ENCODE measurements around the gene IL27RA. TPM values are rescaled to one million over a fixed set of nuclear protein-coding genes. Genes with fewer than 3 reads are reported as not detected.

IL27RA gene
- total RNA-seq, 1 experiment from 2014 or later, result 6.0 TPM

- no peak overlapping the region for H3K27ac ChIP-seq (ENCODE audit: low read depth, low read length, poor library complexity, severe bottlenecking)
- peaks cover 12% of the 10 kb centered on the region for H3K4me1 ChIP-seq (ENCODE audit: insufficient read depth, low read length, poor library complexity, severe bottlenecking)
- BruUV-seq (replicated peaks), result no TSS peak
- TF ChIP-seq CTCF (conservative IDR thresholded peaks at IDR 0.05; ENCODE audit: low read depth, low read length) (peak; percentile 78), EZH2 (IDR thresholded peaks at IDR 0.05; ENCODE audit: borderline replicate concordance, low read depth, low read length, poor library complexity, severe bottlenecking) (no peak)
- H3K27me3 ChIP-seq (replicated peaks; ENCODE audit: insufficient read depth, low read depth, low read length, poor library complexity), result no peaks in the 10 kb centered on the region
- CTCF ChIA-PET, result interaction anchor here (0.6 to 1.0 kb wide), 5 partner anchors 10 to 72 kb away, joined by 3 to 7 read pairs (median 3); partner anchors contain the start of gene IL27RA
- intact Hi-C loops (cut with micrococcal nuclease; ENCODE audit: unreplicated experiment), result no loop called here
- no peak overlapping the region for H3K4me3 ChIP-seq (ENCODE audit: low read depth, low read length, poor library complexity, severe bottlenecking)
- no peaks in the 10 kb centered on the region for H3K36me3 ChIP-seq (ENCODE audit: insufficient read depth, low read length, poor library complexity, severe bottlenecking)
- peak; percentile 34 for DNase-seq (ENCODE audit: low spot score)
- no peaks in the 10 kb centered on the region for H3K9me3 ChIP-seq (ENCODE audit: low read depth, low read length, poor library complexity, severe bottlenecking)
- POLR2A ChIA-PET (ENCODE audit: low non-redundant PET), result no interaction called here
These were observed 27.5 kb downstream of the IL27RA start for GRCh38 chr19:14059093-14059480.

- H3K4me3 ChIP-seq (ENCODE audit: low read depth, low read length, poor library complexity, severe bottlenecking), result no peak overlapping the region
- no peaks in the 10 kb centered on the region for H3K27me3 ChIP-seq (replicated peaks; ENCODE audit: insufficient read depth, low read depth, low read length, poor library complexity)
- CTCF ChIA-PET, result interaction anchor here (1.0 kb wide), 1 partner anchor 11 kb away, joined by 3 read pairs; no protein-coding TSS in a partner anchor
- DNase-seq (ENCODE audit: low spot score), result no peak
- H3K36me3 ChIP-seq (ENCODE audit: insufficient read depth, low read length, poor library complexity, severe bottlenecking), result no peaks in the 10 kb centered on the region
- POLR2A ChIA-PET (ENCODE audit: low non-redundant PET), result no interaction called here
- no peaks in the 10 kb centered on the region for H3K9me3 ChIP-seq (ENCODE audit: low read depth, low read length, poor library complexity, severe bottlenecking)
- no peak for TF ChIP-seq CTCF (conservative IDR thresholded peaks at IDR 0.05; ENCODE audit: low read depth, low read length)
- TF ChIP-seq EZH2 (IDR thresholded peaks at IDR 0.05; ENCODE audit: borderline replicate concordance, low read depth, low read length, poor library complexity, severe bottlenecking), result no peak
- no peak overlapping the region for H3K27ac ChIP-seq (ENCODE audit: low read depth, low read length, poor library complexity, severe bottlenecking)
- no TSS peak for BruUV-seq (replicated peaks)
- peaks cover 12% of the 10 kb centered on the region for H3K4me1 ChIP-seq (ENCODE audit: insufficient read depth, low read length, poor library complexity, severe bottlenecking)
- intact Hi-C loops (cut with micrococcal nuclease; ENCODE audit: unreplicated experiment), result no loop called here
These were observed 28.1 kb downstream of the IL27RA start for GRCh38 chr19:14059652-14060155.

GRCh38 chr19:14061081-14061749 lies 29.7 kb downstream of the IL27RA start:
- POLR2A ChIA-PET (ENCODE audit: low non-redundant PET), result interaction anchor here (0.6 kb wide), 1 partner anchor 19 kb away, joined by 3 read pairs; no protein-coding TSS in a partner anchor
- Histone ChIP-seq H3K4me1 (ENCODE audit: insufficient read depth, low read length, poor library complexity, severe bottlenecking) (peaks cover 12% of the 10 kb centered on the region), H3K4me3 (ENCODE audit: low read depth, low read length, poor library complexity, severe bottlenecking) (no peak overlapping the region), H3K9me3 (ENCODE audit: low read depth, low read length, poor library complexity, severe bottlenecking) (no peaks in the 10 kb centered on the region), H3K27ac (ENCODE audit: low read depth, low read length, poor library complexity, severe bottlenecking) (no peak overlapping the region), H3K36me3 (ENCODE audit: insufficient read depth, low read length, poor library complexity, severe bottlenecking) (no peaks in the 10 kb centered on the region), H3K27me3 (replicated peaks; ENCODE audit: insufficient read depth, low read depth, low read length, poor library complexity) (no peaks in the 10 kb centered on the region)
- CTCF ChIA-PET, result interaction anchor here (0.6 to 1.5 kb wide), 2 partner anchors 10 to 12 kb away, joined by 3 to 7 read pairs; no protein-coding TSS in a partner anchor
- intact Hi-C loops (cut with micrococcal nuclease; ENCODE audit: unreplicated experiment), result no loop called here
- no peak for TF ChIP-seq EZH2 (IDR thresholded peaks at IDR 0.05; ENCODE audit: borderline replicate concordance, low read depth, low read length, poor library complexity, severe bottlenecking)
- TF ChIP-seq CTCF (conservative IDR thresholded peaks at IDR 0.05; ENCODE audit: low read depth, low read length), result no peak
- no peak for DNase-seq (ENCODE audit: low spot score)
- no TSS peak for BruUV-seq (replicated peaks)

All from A673 (cell line).